Keratinocyte (primary cell): ENCODE measurements around the gene MSL1. TPM values are rescaled to one million over a fixed set of nuclear protein-coding genes. Genes with fewer than 3 reads are reported as not detected.

Source experiments
- DNase-seq: peaks from one replicate; pipeline ENCODE4 v3.0.0-alpha.2; 2011; ENCODE audit warnings: low read depth, missing footprints, low spot score
- FAIRE-seq: peaks from 2 replicates; lab custom pipeline; 2011; peaks lifted over from hg19 to GRCh38; lab: Jason Lieb, UNC
- H2AFZ ChIP-seq: 2 replicates; pipeline ENCODE4 v1.6.0; 2012; ENCODE audit warnings: low read length, control low read depth, inconsistent platforms; ENCODE audit not compliant: control insufficient read depth
- H3K27ac ChIP-seq: 2 replicates; pipeline ENCODE4 v1.5.1; 2011; ENCODE audit warnings: low read length; ENCODE audit not compliant: control insufficient read depth, insufficient read depth
- H3K27me3 ChIP-seq: 3 replicates; pipeline ENCODE4 v1.6.0; 2011; ENCODE audit warnings: low read length; ENCODE audit not compliant: control insufficient read depth, insufficient read depth; ENCODE audit errors: extremely low read depth
- H3K36me3 ChIP-seq, 2 experiments: 2 replicates in 1 of 2; 3 replicates in 1 of 2; pipeline ENCODE4 v1.5.1; 2011; ENCODE audit warnings: low read length in 2 of 2, mild to moderate bottlenecking in 1 of 2; ENCODE audit not compliant: control insufficient read depth in 2 of 2, insufficient read depth in 2 of 2; ENCODE audit errors: extremely low read depth in 1 of 2
- H3K4me1 ChIP-seq: 3 replicates; pipeline ENCODE4 v1.5.1; 2011; ENCODE audit warnings: low read length; ENCODE audit not compliant: control insufficient read depth, insufficient read depth; ENCODE audit errors: extremely low read depth
- H3K4me2 ChIP-seq: 3 replicates; pipeline ENCODE4 v1.6.0; 2011; ENCODE audit warnings: low read depth, low read length; ENCODE audit not compliant: control insufficient read depth, insufficient read depth; ENCODE audit errors: extremely low read depth
- H3K4me3 ChIP-seq, 3 experiments: fragments of 200-600 bp in 1 of 3; sonication (generic) in 1 of 3; 2 replicates in 2 of 3; 3 replicates in 1 of 3; pipeline ENCODE4 v1.5.1; 2011 to 2016; ENCODE audit warnings: low read length in 3 of 3, mild to moderate bottlenecking in 3 of 3, control low read depth in 2 of 3, inconsistent platforms in 1 of 3, low read depth in 1 of 3, mixed read lengths in 1 of 3, mixed run types in 1 of 3, moderate library complexity in 1 of 3; ENCODE audit not compliant: control insufficient read depth in 2 of 3, insufficient read depth in 2 of 3; ENCODE audit errors: extremely low read depth in 1 of 3
- H3K79me2 ChIP-seq: 2 replicates; pipeline ENCODE4 v1.6.0; 2012; ENCODE audit warnings: low read length; ENCODE audit not compliant: control insufficient read depth, insufficient read depth
- H3K9ac ChIP-seq: 3 replicates; pipeline ENCODE4 v1.6.0; 2011; ENCODE audit warnings: low read length; ENCODE audit not compliant: control insufficient read depth, insufficient read depth; ENCODE audit errors: extremely low read depth
- H3K9me1 ChIP-seq: 3 replicates; pipeline ENCODE4 v1.6.0; 2011; ENCODE audit warnings: low read length; ENCODE audit not compliant: control insufficient read depth, insufficient read depth; ENCODE audit errors: extremely low read depth
- H3K9me3 ChIP-seq: 2 replicates; pipeline ENCODE4 v1.5.1; 2012; ENCODE audit warnings: low read depth, low read length; ENCODE audit not compliant: control insufficient read depth
- H4K20me1 ChIP-seq: 3 replicates; pipeline ENCODE4 v1.6.0; 2011; ENCODE audit warnings: low read length; ENCODE audit not compliant: control insufficient read depth, insufficient read depth; ENCODE audit errors: extremely low read depth
- CTCF ChIP-seq, 3 experiments: IDR thresholded peaks in 1 of 3; conservative IDR thresholded peaks in 1 of 3; optimal IDR thresholded peaks in 1 of 3; 2 replicates in 2 of 3; 3 replicates in 1 of 3; pipeline versions ENCODE3 to v1.5.1; 2011; ENCODE audit warnings: low read length in 3 of 3, mild to moderate bottlenecking in 3 of 3, moderate library complexity in 2 of 3, control low read depth in 1 of 3, inconsistent platforms in 1 of 3; ENCODE audit not compliant: insufficient read depth in 2 of 3; ENCODE audit errors: extremely low read depth in 1 of 3
- EZH2 ChIP-seq: IDR thresholded peaks from one replicate; pipeline ENCODE4 v1.6.1; 2012; ENCODE audit warnings: inconsistent platforms, mild to moderate bottlenecking, low read length, moderate library complexity
- dilution Hi-C: fragments of 300-500 bp; cut with MboI; formaldehyde crosslinking; loops from one replicate; pipeline ENCODE4 v1.7.0; 2020; ENCODE audit warnings: low sequenced_read_pairs; ENCODE audit not compliant: extremely low pct_ligation_motif_present
- polyA plus RNA-seq, 5 experiments: library from polyadenylated mRNA; depleted of rRNA in 3 of 5; stranded (reverse) in 3 of 5; stranded (forward) in 1 of 5; unstranded in 1 of 5; fragments of >200 nt; gene quantifications; 1 replicate in 1 of 5; 2 replicates in 3 of 5; 3 replicates in 1 of 5; pipeline versions ENCODE4 v1.2.1 to v1.2.3, GENCODE V29; 2011 to 2012; ENCODE audit warnings: missing spikeins in 2 of 5, low read depth in 1 of 5, low replicate concordance in 1 of 5

The MSL1 gene
- polyA plus RNA-seq, 1 donor (not counting 4 experiments of a cell fraction or from before 2014, with no cell fraction given), result 66.8 TPM

- dilution Hi-C loops, result no loop called here
- no peaks in the 10 kb centered on the region for H4K20me1 ChIP-seq
- no peak overlapping the region for H3K4me3 ChIP-seq
- no peak overlapping the region for H2AFZ ChIP-seq
- H3K36me3 ChIP-seq, result peaks cover 28 to 43% of the 10 kb centered on the region in 2 experiments
- TF ChIP-seq EZH2, result no peak
- TF ChIP-seq CTCF (optimal IDR thresholded peaks at IDR 0.05 in 1 of 3, IDR thresholded peaks at IDR 0.05 in 1 of 3, conservative IDR thresholded peaks at IDR 0.05 in 1 of 3; ENCODE audit: extremely low read depth in 1 of 3, insufficient read depth in 2 of 3, low read length in 3 of 3), result no peak
- no peak for DNase-seq
- H3K9me3 ChIP-seq, result no peaks in the 10 kb centered on the region
- H3K27me3 ChIP-seq, result no peaks in the 10 kb centered on the region
- H3K4me1 ChIP-seq, result peaks cover 24% of the 10 kb centered on the region
- H3K27ac ChIP-seq, result no peak overlapping the region
- no peak overlapping the region for H3K9ac ChIP-seq
- no peaks in the 10 kb centered on the region for H3K9me1 ChIP-seq
- FAIRE-seq, result no peak
- no peak overlapping the region for H3K4me2 ChIP-seq
- H3K79me2 ChIP-seq, result peaks cover 3% of the 10 kb centered on the region
Observed at GRCh38 chr17:40093005-40093579, 28.7 kb upstream of the MSL1 start.

- H3K36me3 ChIP-seq, result peaks cover 26 to 47% of the 10 kb centered on the region in 2 experiments
- no peaks in the 10 kb centered on the region for H4K20me1 ChIP-seq
- H3K9ac ChIP-seq, result no peak overlapping the region
- no peak overlapping the region for H2AFZ ChIP-seq
- no peak for DNase-seq
- no peak overlapping the region for H3K4me3 ChIP-seq
- H3K4me1 ChIP-seq, result peaks cover 30% of the 10 kb centered on the region
- H3K9me1 ChIP-seq, result no peaks in the 10 kb centered on the region
- peak; percentile 29 for FAIRE-seq
- H3K79me2 ChIP-seq, result peaks cover 4% of the 10 kb centered on the region
- TF ChIP-seq EZH2 (no peak), CTCF (optimal IDR thresholded peaks at IDR 0.05 in 1 of 3, IDR thresholded peaks at IDR 0.05 in 1 of 3, conservative IDR thresholded peaks at IDR 0.05 in 1 of 3; ENCODE audit: extremely low read depth in 1 of 3, insufficient read depth in 2 of 3, low read length in 3 of 3) (no peak)
- dilution Hi-C loops, result no loop called here
- no peak overlapping the region for H3K27ac ChIP-seq
- no peaks in the 10 kb centered on the region for H3K27me3 ChIP-seq
- no peaks in the 10 kb centered on the region for H3K9me3 ChIP-seq
- H3K4me2 ChIP-seq, result no peak overlapping the region
Observed at GRCh38 chr17:40093580-40094201, 28.1 kb upstream of the MSL1 start.
